Measurements from ENCODE around the gene FDX2. TPM values are rescaled to one million over a fixed set of nuclear protein-coding genes. Genes with fewer than 3 reads are reported as not detected.

FDX2 gene
- total and polyA plus RNA-seq, 2 of the 4 experiments (the other 2 are of a cell fraction): 39.8 to 72.0 TPM

- Histone ChIP-seq H2AK5ac (ENCODE audit: low read depth, low read length) (no peak overlapping the region), H2AFZ (replicated peaks; ENCODE audit: low read length, poor library complexity) (no peak overlapping the region), H3K18ac (ENCODE audit: low read depth, low read length) (no peak overlapping the region), H2BK5ac (ENCODE audit: low read depth, low read length, poor library complexity, severe bottlenecking) (no peak overlapping the region), H3K4me1 (ENCODE audit: control insufficient read depth, insufficient read depth, low read length) (peaks cover 13% of the 10 kb centered on the region), H3K14ac (replicated peaks; ENCODE audit: low read depth, low read length) (no peak overlapping the region), H4K5ac (ENCODE audit: low read depth, low read length) (no peak overlapping the region), H3K27ac (ENCODE audit: insufficient read depth, low read length) (no peak overlapping the region), H3K79me1 (ENCODE audit: low read depth in 1 of 2, low read length in 2 of 2) (no peaks in the 10 kb centered on the region), H2BK120ac (ENCODE audit: low read depth, low read length) (no peak overlapping the region), H4K91ac (ENCODE audit: insufficient read depth, low read depth, low read length) (no peak overlapping the region), H3K9me1 (ENCODE audit: insufficient read depth, low read length) (peaks cover 12% of the 10 kb centered on the region), H3K23ac (ENCODE audit: low read depth, low read length) (no peak overlapping the region), H2BK20ac (ENCODE audit: low read depth, low read length) (no peak overlapping the region), H3K4me2 (ENCODE audit: low read depth, low read length) (no peak overlapping the region), H3K27me3 (ENCODE audit: control insufficient read depth, insufficient read depth, low read length) (no peaks in the 10 kb centered on the region), H3K4me3 (ENCODE audit: insufficient read depth, low read depth, low read length) (no peak overlapping the region), H4K20me1 (ENCODE audit: insufficient read depth, low read length) (no peaks in the 10 kb centered on the region), H3K36me3 (ENCODE audit: control insufficient read depth, insufficient read depth, low read length) (peaks cover 2% of the 10 kb centered on the region; the same call in 1 of the 2 replicates), H3K56ac (ENCODE audit: extremely low read depth, insufficient read depth, low read length) (no peak overlapping the region), H3K9ac (ENCODE audit: low read depth, low read length) (no peak overlapping the region), H2BK15ac (ENCODE audit: low read depth, low read length) (no peak overlapping the region), H4K8ac (ENCODE audit: low read depth in 2 of 2, low read length in 2 of 2) (no peak overlapping the region), H3K4ac (ENCODE audit: low read depth, low read length) (no peak overlapping the region), H3K9me3 (ENCODE audit: control insufficient read depth, insufficient read depth, low read length) (no peaks in the 10 kb centered on the region), H2AK9ac (replicated peaks; ENCODE audit: low read depth, low read length, poor library complexity) (peak overlapping the region; percentile 71)
- ChIA-PET POLR2A (ENCODE audit: unreplicated experiment) (no interaction called here), CTCF (interaction anchor here (0.5 to 2.1 kb wide), 2 partner anchors 96 to 105 kb away, joined by 4 to 5 read pairs; partner anchors contain the start of gene TYK2)
- ATAC-seq (ENCODE audit: low read depth) (no peak), DNase-seq (no peak)
- in situ Hi-C loops (cut with MboI; ENCODE audit: low sequenced_read_pairs): no loop called here
- whole genome bisulfite sequencing, 2 experiments (ENCODE audit: extremely low coverage in 2 of 2, insufficient read length in 1 of 2): 93% methylated on average over 23 of the region's 34 CpGs; no CpG with 5 or more reads in 1 of the 2 experiments
- intact Hi-C loops (cut with micrococcal nuclease): no loop called here
- no TSS peak for BruUV-seq (replicated peaks)
- dilution Hi-C loops (cut with HindIII; ENCODE audit: low sequenced_read_pairs, unreplicated experiment): no loop called here
- TF ChIP-seq RFX5 (IDR thresholded peaks at IDR 0.05; ENCODE audit: low read depth, low read length) (no peak), CTCF (conservative IDR thresholded peaks at IDR 0.05; ENCODE audit: low read depth, low read length) (no peak), FOS (IDR thresholded peaks at IDR 0.05; ENCODE audit: low read depth, low read length) (no peak), ELK1 (IDR thresholded peaks at IDR 0.05; ENCODE audit: borderline replicate concordance, low read depth, low read length) (no peak), CHD1 (IDR thresholded peaks at IDR 0.05; ENCODE audit: low read depth, low read length) (no peak), NFE2L2 (IDR thresholded peaks at IDR 0.05; ENCODE audit: low read depth, low read length) (no peak), USF2 (IDR thresholded peaks at IDR 0.05; ENCODE audit: low read depth, low read length) (no peak), SMC3 (IDR thresholded peaks at IDR 0.05; ENCODE audit: low read depth, low read length) (no peak), CEBPB (IDR thresholded peaks at IDR 0.05; ENCODE audit: low read depth, low read length) (no peak), RAD21 (IDR thresholded peaks at IDR 0.05; ENCODE audit: low read length) (no peak), RCOR1 (IDR thresholded peaks at IDR 0.05; ENCODE audit: insufficient replicate concordance, low read length) (no peak), POLR2A (IDR thresholded peaks at IDR 0.05; ENCODE audit: low read depth, low read length) (no peak), MAFK (IDR thresholded peaks at IDR 0.05; ENCODE audit: low read depth, low read length) (no peak), MXI1 (IDR thresholded peaks at IDR 0.05; ENCODE audit: borderline replicate concordance, low read depth, low read length) (no peak), BHLHE40 (IDR thresholded peaks at IDR 0.05; ENCODE audit: low read depth, low read length) (no peak)
These were observed 31.5 kb downstream of the FDX2 start for GRCh38 chr19:10284065-10284959.
